ENCODE results near the gene USP32. TPM values are rescaled to one million over a fixed set of nuclear protein-coding genes. Genes with fewer than 3 reads are reported as not detected.

USP32 gene
- total and polyA plus RNA-seq, 2 of the 8 experiments (the other 6 are each of a cell fraction or from before 2014, with no cell fraction given), result 29.6 to 112 TPM

- Histone ChIP-seq H3K56ac (replicated peaks; ENCODE audit: insufficient read length, low read depth, low read length) (no peak overlapping the region), H2BK12ac (ENCODE audit: low read depth, low read length) (no peak overlapping the region), H3K4me3 (ENCODE audit: extremely low read depth in 1 of 4, insufficient read depth in 2 of 4, low read depth in 3 of 4, low read length in 4 of 4) (no peak overlapping the region), H2BK20ac (ENCODE audit: low read length) (no peak overlapping the region), H3K9ac (replicated peaks in 1 of 4; ENCODE audit: extremely low read depth in 1 of 4, low read depth in 3 of 4, low read length in 3 of 4) (no peak overlapping the region), H3K4me2 (ENCODE audit: insufficient read depth in 1 of 2, low read depth in 2 of 2, low read length in 2 of 2) (no peak overlapping the region), H4K91ac (replicated peaks; ENCODE audit: insufficient read length, low read length) (no peak overlapping the region), H3K79me2 (ENCODE audit: control insufficient read depth in 1 of 2, insufficient read depth in 2 of 2, low read length in 2 of 2) (peaks cover under 1 to 10% of the 10 kb centered on the region in 2 experiments; a peak in 3 of 4 replicates), H3K27me3 (replicated peaks in 1 of 4; ENCODE audit: control insufficient read depth in 3 of 4, extremely low read depth in 1 of 4, insufficient read depth in 3 of 4, low read length in 3 of 4) (no peaks in the 10 kb centered on the region), H2AK5ac (ENCODE audit: low read depth, low read length) (no peak overlapping the region), H3K23ac (ENCODE audit: insufficient read length) (no peak overlapping the region), H3K14ac (ENCODE audit: insufficient read length) (no peak overlapping the region), H3K36me3 (ENCODE audit: control insufficient read depth in 2 of 4, insufficient read depth in 4 of 4, low read length in 3 of 4) (no peaks in the 10 kb centered on the region), H4K8ac (ENCODE audit: extremely low read depth, insufficient read depth, low read length) (no peak overlapping the region), H3K4ac (replicated peaks; ENCODE audit: insufficient read length, low read depth, low read length) (no peak overlapping the region), H2BK5ac (ENCODE audit: low read depth, low read length) (no peak overlapping the region), H4K20me1 (replicated peaks in 1 of 2; ENCODE audit: control insufficient read depth in 1 of 2, insufficient read depth in 2 of 2, low read length in 2 of 2) (no peaks in the 10 kb centered on the region), H4K5ac (ENCODE audit: insufficient read length, low read depth, low read length) (no peak overlapping the region), H2BK120ac (replicated peaks; ENCODE audit: low read depth, low read length) (no peak overlapping the region), H2BK15ac (ENCODE audit: low read length) (no peak overlapping the region), H3K79me1 (ENCODE audit: low read depth, low read length) (no peaks in the 10 kb centered on the region), H3K9me3 (ENCODE audit: insufficient read depth in 2 of 2, low read depth in 1 of 2, low read length in 1 of 2) (no peaks in the 10 kb centered on the region), H3K4me1 (replicated peaks in 1 of 4; ENCODE audit: control insufficient read depth in 3 of 4, insufficient read depth in 4 of 4, low read length in 3 of 4) (no peaks in the 10 kb centered on the region; a peak in 2 of 7 replicates), H3K18ac (ENCODE audit: extremely low read depth, low read length) (no peak overlapping the region), H3K23me2 (ENCODE audit: low read depth, low read length) (peaks cover 13% of the 10 kb centered on the region), H3K27ac (ENCODE audit: low read depth, low read length) (no peak overlapping the region), H2AFZ (ENCODE audit: low read length) (no peak overlapping the region)
- no peak for DNase-seq (ENCODE audit: low read depth in 1 of 2, low spot score in 2 of 2)
- ChIA-PET POLR2A (ENCODE audit: partially characterized antibody) (interaction anchor here (2.7 kb wide), 1 partner anchor 11 kb away, joined by 8 read pairs; no protein-coding TSS in a partner anchor), CTCF (ENCODE audit: partially characterized antibody) (interaction anchor here (0.8 to 1.6 kb wide), 4 partner anchors 9 to 164 kb away, joined by 3 to 6 read pairs (median 3); no protein-coding TSS in a partner anchor)
- FAIRE-seq, result no peak
- 87% methylated on average over 4 of the region's 4 CpGs; no CpG with 5 or more reads in 1 of the 2 experiments for WGBS, 2 experiments (ENCODE audit: extremely low coverage in 1 of 2, insufficient coverage in 1 of 2, insufficient read length in 1 of 2, insufficient replicate concordance in 2 of 2, low coverage in 1 of 2, low lambda C conversion rate in 2 of 2, missing lambda C conversion rate in 1 of 2)
- TF ChIP-seq CBX5 (IDR thresholded peaks at IDR 0.05; ENCODE audit: low read depth, low read length) (no peak), SUZ12 (IDR thresholded peaks at IDR 0.05; ENCODE audit: low read length) (no peak), E2F6 (IDR thresholded peaks at IDR 0.05) (no peak), CHD2 (IDR thresholded peaks at IDR 0.05; ENCODE audit: low read length) (no peak), ATF3 (IDR thresholded peaks at IDR 0.05; ENCODE audit: insufficient read depth, low read depth, low read length) (no peak), FOSL1 (IDR thresholded peaks at IDR 0.05; ENCODE audit: insufficient read depth, low read depth, low read length) (no peak), RFX5 (IDR thresholded peaks at IDR 0.05; ENCODE audit: borderline replicate concordance, low read depth, low read length) (no peak), SP1 (IDR thresholded peaks at IDR 0.05; ENCODE audit: low read depth, low read length) (no peak), TCF12 (IDR thresholded peaks at IDR 0.05; ENCODE audit: low read depth, low read length) (no peak), HDAC6 (IDR thresholded peaks at IDR 0.05; ENCODE audit: low read depth, low read length) (no peak), SRF (IDR thresholded peaks at IDR 0.05; ENCODE audit: low read depth, low read length) (no peak), SP4 (IDR thresholded peaks at IDR 0.05; ENCODE audit: low read length) (no peak), POLR2AphosphoS5 (IDR thresholded peaks at IDR 0.05; ENCODE audit: low read depth, low read length) (no peak), BRCA1 (IDR thresholded peaks at IDR 0.05; ENCODE audit: low read depth, low read length) (no peak)
Measured at GRCh38 chr17:60395508-60396065, 3.7 kb upstream of the USP32 start.
